Left lung (tissue), 10 donors: ENCODE measurements around the gene PCDH1. TPM values are rescaled to one million over a fixed set of nuclear protein-coding genes. Genes with fewer than 3 reads are reported as not detected.

ENCODE experiments used
- ATAC-seq: fragments of 200-7000 bp; cut with Tn5 transposase; one replicate; pipeline ENCODE4 v1.9.1; 2020; ENCODE audit warnings: moderate library complexity
- DNase-seq, 4 donors: peaks; one replicate each; pipeline ENCODE4 v3.0.0-alpha.2; 2013 to 2020
- H3K27ac ChIP-seq, 2 donors: fragments of 200-600 bp; sonication (generic) in 1 of 2; one replicate each; pipeline versions ENCODE4 v1.5.0 to v1.8.0; 2020 to 2021
- H3K27me3 ChIP-seq, 2 donors: fragments of 200-600 bp; sonication (generic) in 1 of 2; one replicate each; pipeline versions ENCODE4 v1.5.0 to v1.8.0; 2020 to 2021
- H3K36me3 ChIP-seq, 2 donors: fragments of 200-600 bp; sonication (generic) in 1 of 2; one replicate each; pipeline versions ENCODE4 v1.5.0 to v1.8.0; 2020 to 2021
- H3K4me1 ChIP-seq, 2 donors: fragments of 200-600 bp; one replicate each; pipeline ENCODE4 v1.8.0; 2021
- H3K4me3 ChIP-seq, 2 donors: fragments of 200-600 bp; sonication (generic) in 1 of 2; one replicate each; pipeline versions ENCODE4 v1.5.0 to v1.8.0; 2020 to 2021; ENCODE audit warnings: mild to moderate bottlenecking in 1 of 2
- H3K9me3 ChIP-seq, 2 donors: fragments of 200-600 bp; sonication (generic) in 1 of 2; one replicate each; pipeline versions ENCODE4 v1.5.0 to v1.8.0; 2020 to 2021
- CTCF ChIP-seq, 2 donors: fragments of 200-600 bp; sonication (generic) in 1 of 2; IDR thresholded peaks; one replicate each; pipeline versions ENCODE4 v1.5.0 to v1.8.0; 2021; ENCODE audit warnings: antibody characterized with exemption in 2 of 2
- intact Hi-C, 2 donors: fragments of 100-400 bp; cut with DNase I; formaldehyde crosslinking; loops; one replicate each; pipeline versions ENCODE4 v1.11.2 to v1.14.2; 2022
- polyA plus RNA-seq, 6 donors: library from polyadenylated mRNA; unstranded; fragments of 120-200 nt; gene quantifications; one replicate each; pipeline ENCODE4 v1.2.1, GENCODE V29; 2013; ENCODE audit not compliant: insufficient read length in 6 of 6
- total RNA-seq, 2 donors: library from RNA; stranded (reverse); fragmentation: NEBNext Ultra II Directional; extraction: Animal tissue kit (Norgen Biotek cat#: 25700); gene quantifications; one replicate each; pipeline ENCODE4 v1.2.1, GENCODE V29; 2021
- donor health status: DM: no; HTN: yes; CAD: no.
- donor health status: DM: no; HTN: no; CAD: no.

Gene PCDH1
- total and polyA plus RNA-seq, 8 donors: 23.6 to 65.0 (median 34.1) TPM

DNA sequence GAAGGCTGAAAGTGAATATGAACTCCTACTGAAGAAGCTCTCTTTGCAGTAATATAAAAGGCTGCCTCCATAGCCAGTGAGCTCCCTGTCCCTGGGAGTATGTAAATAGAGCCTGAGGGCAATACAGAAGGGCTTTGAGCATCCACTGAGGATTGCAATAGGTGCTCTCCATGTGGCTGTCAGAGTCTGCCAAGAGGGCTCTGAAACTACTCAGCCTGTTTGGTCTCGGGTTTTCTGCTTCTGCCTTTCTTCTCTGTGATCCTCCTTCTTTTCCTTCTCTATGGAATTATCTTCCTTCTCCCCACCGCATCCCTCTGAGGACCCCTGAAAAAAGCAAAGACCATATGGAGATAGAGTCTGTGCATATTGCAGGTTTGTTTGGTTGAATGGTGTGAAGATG, 69.4 kb downstream of the PCDH1 start:
- Histone ChIP-seq H3K9me3 (no peaks in the 10 kb centered on the region), H3K36me3 (no peaks in the 10 kb centered on the region), H3K27me3 (peaks cover 0 to 76% of the 10 kb centered on the region in 2 donors), H3K4me3 (no peak overlapping the region), H3K4me1 (peaks cover 0 to 29% of the 10 kb centered on the region in 2 donors), H3K27ac (peak overlapping the region in 1 of 2 donors; percentile 18)
- DNase-seq (no peak), ATAC-seq (no peak)
- intact Hi-C loops: no loop called here
- no peak for TF ChIP-seq CTCF (IDR thresholded peaks at IDR 0.05)

GRCh38 chr5:141807732-141808131, 70.5 kb downstream of the PCDH1 start:
- H3K4me1 ChIP-seq: peaks cover 0 to 29% of the 10 kb centered on the region in 2 donors
- no peaks in the 10 kb centered on the region for H3K36me3 ChIP-seq
- no peak overlapping the region for H3K4me3 ChIP-seq
- H3K27me3 ChIP-seq: peaks cover 0 to 84% of the 10 kb centered on the region in 2 donors
- H3K27ac ChIP-seq: no peak overlapping the region
- no peak for TF ChIP-seq CTCF (IDR thresholded peaks at IDR 0.05)
- no peaks in the 10 kb centered on the region for H3K9me3 ChIP-seq
- no peak for ATAC-seq
- intact Hi-C loops: no loop called here
- DNase-seq: no peak

- H3K27me3 ChIP-seq: peaks cover 0 to 81% of the 10 kb centered on the region in 2 donors
- ATAC-seq: no peak
- intact Hi-C loops: no loop called here
- H3K9me3 ChIP-seq: no peaks in the 10 kb centered on the region
- H3K4me3 ChIP-seq: no peak overlapping the region
- peaks cover 0 to 29% of the 10 kb centered on the region in 2 donors for H3K4me1 ChIP-seq
- DNase-seq: no peak
- H3K36me3 ChIP-seq: no peaks in the 10 kb centered on the region
- H3K27ac ChIP-seq: peak overlapping the region in 1 of 2 donors; percentile 65
- no peak for TF ChIP-seq CTCF (IDR thresholded peaks at IDR 0.05)
These were observed 70.9 kb downstream of the PCDH1 start for GRCh38 chr5:141807329-141807728.

DNA sequence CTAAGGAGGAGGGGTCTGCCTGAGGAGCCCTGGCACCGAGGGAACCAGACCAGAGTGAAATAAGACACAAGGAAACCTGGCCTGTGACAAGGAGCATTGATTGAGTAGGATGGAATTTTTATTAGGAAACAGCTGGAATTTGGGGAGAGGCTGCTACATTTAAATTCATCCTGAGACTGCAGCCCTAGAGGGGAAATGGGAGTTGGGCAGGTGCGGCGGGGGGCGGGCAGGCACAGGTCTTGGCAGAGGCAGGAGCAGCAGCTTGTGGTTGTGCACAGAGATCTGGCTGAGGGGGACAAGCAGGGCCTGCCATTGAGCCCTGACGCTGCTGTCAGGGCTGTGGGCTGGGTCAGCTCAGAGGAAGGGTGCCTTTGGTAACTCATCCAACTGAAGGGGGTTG, 71.6 kb downstream of the PCDH1 start:
- Histone ChIP-seq H3K27me3 (peaks cover 0 to 74% of the 10 kb centered on the region in 2 donors), H3K4me3 (no peak overlapping the region), H3K36me3 (no peaks in the 10 kb centered on the region), H3K4me1 (peaks cover 0 to 29% of the 10 kb centered on the region in 2 donors), H3K27ac (peak overlapping the region in 1 of 2 donors; percentile 65), H3K9me3 (no peaks in the 10 kb centered on the region)
- DNase-seq (no peak), ATAC-seq (no peak)
- TF ChIP-seq CTCF (IDR thresholded peaks at IDR 0.05): no peak
- intact Hi-C loops: no loop called here

- Histone ChIP-seq H3K4me1 (peaks cover 0 to 29% of the 10 kb centered on the region in 2 donors), H3K4me3 (no peak overlapping the region), H3K27me3 (peaks cover 0 to 68% of the 10 kb centered on the region in 2 donors), H3K27ac (peak overlapping the region in 1 of 2 donors; percentile 65), H3K9me3 (no peaks in the 10 kb centered on the region), H3K36me3 (no peaks in the 10 kb centered on the region)
- intact Hi-C loops: no loop called here
- ATAC-seq (peak; percentile 52), DNase-seq (peak in 1 of 4 donors; percentile 39)
- no peak for TF ChIP-seq CTCF (IDR thresholded peaks at IDR 0.05)
These were observed 72.2 kb downstream of the PCDH1 start for GRCh38 chr5:141805874-141806595.
